IMR-90 (cell line): Measurements from ENCODE around the gene KRTAP20-3. TPM values are rescaled to one million over a fixed set of nuclear protein-coding genes. Genes with fewer than 3 reads are reported as not detected.

ENCODE experiments used
- ATAC-seq: fragments of 200-7000 bp; cut with Tn5 transposase; 2 replicates; pipeline ENCODE4 v1.9.1; 2020; ENCODE audit warnings: low read depth, mild to moderate bottlenecking, moderate library complexity
- BruUV-seq: library from RNA; stranded (reverse); fragments of 400-500 nt; replicated peaks from 2 replicates; lab custom pipeline; 2021; lab: Mats Ljungman, UMichigan
- CTCF ChIA-PET: fragments of 300-600 bp; formaldehyde crosslinking; extraction: SDS; loops from one replicate; lab custom pipeline; 2021; ENCODE audit warnings: antibody characterized with exemption; lab: Yijun Ruan, JAX
- POLR2A ChIA-PET: fragments of 300-600 bp; sonication (Branson Sonifier 250); formaldehyde crosslinking; loops from one replicate; lab custom pipeline; 2022; ENCODE audit warnings: antibody characterized with exemption; ENCODE audit not compliant: unreplicated experiment; lab: Charles Lee
- DNase-seq: peaks from one replicate; pipeline ENCODE4 v3.0.0; 2013
- H2AFZ ChIP-seq: replicated peaks from 2 replicates; pipeline ENCODE3; 2013; ENCODE audit warnings: low read length, mild to moderate bottlenecking; ENCODE audit not compliant: poor library complexity
- H2AK5ac ChIP-seq: 2 replicates; pipeline ENCODE4 v1.6.1; 2013; ENCODE audit warnings: low read depth, low read length, inconsistent platforms
- H2AK9ac ChIP-seq: replicated peaks from 2 replicates; pipeline ENCODE3; 2013; ENCODE audit warnings: mild to moderate bottlenecking, low read depth, low read length, moderate library complexity; ENCODE audit not compliant: poor library complexity
- H2BK120ac ChIP-seq: 2 replicates; pipeline ENCODE4 v1.6.1; 2013; ENCODE audit warnings: low read depth, low read length, inconsistent platforms
- H2BK15ac ChIP-seq: 3 replicates; pipeline ENCODE4 v1.6.1; 2013; ENCODE audit warnings: low read depth, low read length, inconsistent platforms
- H2BK20ac ChIP-seq: 2 replicates; pipeline ENCODE4 v1.6.1; 2013; ENCODE audit warnings: low read depth, mild to moderate bottlenecking, inconsistent platforms, low read length, moderate library complexity
- H2BK5ac ChIP-seq: 2 replicates; pipeline ENCODE4 v1.6.1; 2013; ENCODE audit warnings: mild to moderate bottlenecking, low read depth, low read length, inconsistent platforms; ENCODE audit not compliant: poor library complexity, severe bottlenecking
- H3K14ac ChIP-seq: replicated peaks from 2 replicates; pipeline ENCODE4 v1.6.1; 2013; ENCODE audit warnings: low read depth, low read length, inconsistent platforms
- H3K18ac ChIP-seq: 2 replicates; pipeline ENCODE4 v1.6.1; 2013; ENCODE audit warnings: low read depth, low read length, control low read depth
- H3K23ac ChIP-seq: 2 replicates; pipeline ENCODE4 v1.6.1; 2013; ENCODE audit warnings: low read depth, low read length, inconsistent platforms
- H3K27ac ChIP-seq: 2 replicates; pipeline ENCODE4 v1.5.1; 2013; ENCODE audit warnings: mild to moderate bottlenecking, control low read depth, low read length; ENCODE audit not compliant: insufficient read depth
- H3K27me3 ChIP-seq: 2 replicates; pipeline ENCODE4 v1.6.1; 2013; ENCODE audit warnings: low read length; ENCODE audit not compliant: control insufficient read depth, insufficient read depth
- H3K36me3 ChIP-seq: 2 replicates; pipeline ENCODE4 v1.6.1; 2013; ENCODE audit warnings: low read length, mixed read lengths; ENCODE audit not compliant: control insufficient read depth, insufficient read depth
- H3K4ac ChIP-seq: 2 replicates; pipeline ENCODE4 v1.6.1; 2013; ENCODE audit warnings: low read depth, low read length, inconsistent platforms
- H3K4me1 ChIP-seq: 2 replicates; pipeline ENCODE4 v1.6.1; 2013; ENCODE audit warnings: low read length, mixed read lengths; ENCODE audit not compliant: control insufficient read depth, insufficient read depth
- H3K4me2 ChIP-seq: 2 replicates; pipeline ENCODE4 v1.6.1; 2013; ENCODE audit warnings: low read depth, mild to moderate bottlenecking, control low read depth, low read length, moderate library complexity
- H3K4me3 ChIP-seq: 2 replicates; pipeline ENCODE4 v1.5.1; 2013; ENCODE audit warnings: low read depth, mild to moderate bottlenecking, control low read depth, low read length, moderate library complexity; ENCODE audit not compliant: insufficient read depth
- H3K56ac ChIP-seq: 2 replicates; pipeline ENCODE4 v1.6.1; 2013; ENCODE audit warnings: low read length, inconsistent platforms; ENCODE audit not compliant: insufficient read depth; ENCODE audit errors: extremely low read depth
- H3K79me1 ChIP-seq, 2 experiments: 2 replicates each; pipeline ENCODE4 v1.6.1; 2013; ENCODE audit warnings: low read length in 2 of 2, inconsistent platforms in 1 of 2, low read depth in 1 of 2
- H3K9ac ChIP-seq: 2 replicates; pipeline ENCODE4 v1.6.1; 2013; ENCODE audit warnings: low read depth, low read length, control low read depth
- H3K9me1 ChIP-seq: 2 replicates; pipeline ENCODE4 v1.6.1; 2013; ENCODE audit warnings: low read length, inconsistent platforms; ENCODE audit not compliant: insufficient read depth
- H3K9me3 ChIP-seq: 2 replicates; pipeline ENCODE4 v1.6.1; 2013; ENCODE audit warnings: low read length; ENCODE audit not compliant: control insufficient read depth, insufficient read depth
- H4K20me1 ChIP-seq: 2 replicates; pipeline ENCODE4 v1.6.1; 2013; ENCODE audit warnings: low read length, inconsistent platforms; ENCODE audit not compliant: insufficient read depth
- H4K5ac ChIP-seq: 2 replicates; pipeline ENCODE4 v1.6.1; 2013; ENCODE audit warnings: mild to moderate bottlenecking, low read depth, low read length, control low read depth
- H4K8ac ChIP-seq, 2 experiments: 2 replicates each; pipeline ENCODE4 v1.6.1; 2013; ENCODE audit warnings: low read depth in 2 of 2, low read length in 2 of 2, control low read depth in 1 of 2, inconsistent platforms in 1 of 2
- H4K91ac ChIP-seq: 2 replicates; pipeline ENCODE4 v1.6.1; 2013; ENCODE audit warnings: low read depth, low read length, inconsistent platforms; ENCODE audit not compliant: insufficient read depth
- CEBPB ChIP-seq: IDR thresholded peaks from 2 replicates; pipeline ENCODE4 v1.6.1; 2012; ENCODE audit warnings: low read depth, low read length, improper control_type of control experiment
- CHD1 ChIP-seq: IDR thresholded peaks from 2 replicates; pipeline ENCODE4 v1.6.1; 2012; ENCODE audit warnings: low read depth, low read length, improper control_type of control experiment
- FOS ChIP-seq: fragments of 150-350 bp; IDR thresholded peaks from 2 replicates; pipeline ENCODE4 v1.6.1; 2016; ENCODE audit warnings: low read depth, low read length
- MAFK ChIP-seq: IDR thresholded peaks from 2 replicates; pipeline ENCODE4 v1.6.1; 2012; ENCODE audit warnings: low read depth, low read length, improper control_type of control experiment
- MAZ ChIP-seq: IDR thresholded peaks from 2 replicates; pipeline ENCODE4 v1.6.1; 2012; ENCODE audit warnings: low read depth, mild to moderate bottlenecking, low read length, improper control_type of control experiment, moderate library complexity, borderline replicate concordance
- MXI1 ChIP-seq: IDR thresholded peaks from 2 replicates; pipeline ENCODE4 v1.6.1; 2012; ENCODE audit warnings: low read depth, mild to moderate bottlenecking, low read length, moderate library complexity, borderline replicate concordance
- RAD21 ChIP-seq: IDR thresholded peaks from 2 replicates; pipeline ENCODE4 v1.6.1; 2012; ENCODE audit warnings: low read length, improper control_type of control experiment
- RCOR1 ChIP-seq: IDR thresholded peaks from 2 replicates; pipeline ENCODE4 v1.6.1; 2012; ENCODE audit warnings: mild to moderate bottlenecking, low read length, improper control_type of control experiment; ENCODE audit not compliant: insufficient replicate concordance
- RFX5 ChIP-seq: IDR thresholded peaks from 2 replicates; pipeline ENCODE4 v1.8.0; 2012; ENCODE audit warnings: low read depth, mild to moderate bottlenecking, low read length, moderate library complexity
- SMC3 ChIP-seq: fragments of 150-350 bp; IDR thresholded peaks from 2 replicates; pipeline ENCODE4 v1.6.1; 2016; ENCODE audit warnings: low read depth, mild to moderate bottlenecking, antibody characterized with exemption, low read length, moderate library complexity
- WGBS, 2 experiments: methylation state at CpG; one replicate each; pipeline versions ENCODE4 v1.1.5 to v1.1.7; 2013; ENCODE audit warnings: missing lambda C conversion rate in 2 of 2; ENCODE audit not compliant: insufficient read length in 1 of 2; ENCODE audit errors: extremely low coverage in 2 of 2; 5-methylcytosine and 5-hydroxymethylcytosine counted together
- dilution Hi-C: fragments of 300-500 bp; cut with HindIII; formaldehyde crosslinking; loops from one replicate; pipeline ENCODE4 v1.14.3; 2018; ENCODE audit warnings: low sequenced_read_pairs; ENCODE audit not compliant: unreplicated experiment
- in situ Hi-C: fragments of 300-500 bp; cut with MboI; formaldehyde crosslinking; loops from 3 replicates; pipeline ENCODE4 v1.14.3; 2019; ENCODE audit warnings: low sequenced_read_pairs, inconsistent platforms, mixed read lengths
- intact Hi-C: fragments of 100-400 bp; cut with micrococcal nuclease; formaldehyde crosslinking; loops from 2 replicates; pipeline ENCODE4 v1.10.0; 2022
- polyA plus RNA-seq, 3 experiments: library from polyadenylated mRNA; depleted of rRNA; stranded (reverse); fragments of >200 nt; gene quantifications; 2 replicates each; pipeline ENCODE4 v1.2.3, GENCODE V29; 2012; ENCODE audit warnings: low replicate concordance in 1 of 3
- total RNA-seq: library from RNA; depleted of rRNA; stranded (reverse); fragments of >200 nt; gene quantifications from 2 replicates; pipeline ENCODE4 v1.2.3, GENCODE V29; 2012
- TF ChIP-seq, protein P1 (sequence below): fragments of 150-350 bp; IDR thresholded peaks from 2 replicates; pipeline ENCODE4 v1.6.1; 2016; ENCODE audit warnings: low read depth, mild to moderate bottlenecking, low read length, moderate library complexity, borderline replicate concordance
- TF ChIP-seq, protein P2 (sequence below): conservative IDR thresholded peaks from 2 replicates; pipeline ENCODE4 v1.5.1; 2012; ENCODE audit warnings: mild to moderate bottlenecking, low read depth, low read length, improper control_type of control experiment
- TF ChIP-seq, protein P3 (sequence below): fragments of 150-350 bp; IDR thresholded peaks from 2 replicates; pipeline ENCODE4 v1.6.1; 2017; ENCODE audit warnings: mild to moderate bottlenecking, antibody characterized with exemption, low read length, low read depth

The KRTAP20-3 gene
- total and polyA plus RNA-seq, 2 of the 4 experiments (the other 2 are of a cell fraction): not detected

DNA sequence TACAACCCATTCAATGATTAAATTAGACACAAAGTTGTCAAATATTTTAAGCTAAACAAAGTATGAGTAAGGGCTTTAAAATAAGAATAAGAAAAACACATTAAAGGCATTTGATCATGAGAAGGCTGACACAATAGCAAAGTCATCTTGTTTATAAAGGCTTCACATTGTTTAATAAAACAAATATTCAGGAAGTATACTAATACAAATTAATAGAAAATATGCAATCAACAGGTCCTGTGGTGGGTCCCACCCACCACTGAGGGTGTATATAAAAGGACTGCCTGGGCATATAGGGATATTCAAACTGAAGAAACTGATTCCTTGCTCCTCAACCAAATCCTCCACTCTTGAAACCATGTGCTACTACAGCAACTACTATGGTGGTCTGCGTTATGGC, 7.8 kb upstream of the KRTAP20-3 start, which contains the start of gene KRTAP20-2:
Gene KRTAP20-2 (plus strand): TSS at position 301 of the 400 bp plus-strand sequence. CDS start 58 bp downstream, at position 359.
- peaks cover 16% of the 10 kb centered on the region for H3K9me3 ChIP-seq

More for the DNA sequence above, 7.8 kb upstream of the KRTAP20-3 start, which contains the start of gene KRTAP20-2:
- no peaks in the 10 kb centered on the region for H4K20me1 ChIP-seq
- ChIA-PET CTCF (no interaction called here), POLR2A (no interaction called here)
- no peaks in the 10 kb centered on the region for H3K79me1 ChIP-seq
- H3K23ac ChIP-seq: no peak within 1 kb of the TSS
- no peak within 1 kb of the TSS for H2BK120ac ChIP-seq
- no peaks in the 10 kb centered on the region for H3K9me1 ChIP-seq
- DNase-seq: no peak
- no peak within 1 kb of the TSS for H4K8ac ChIP-seq
- no TSS peak for BruUV-seq
- no peak within 1 kb of the TSS for H4K5ac ChIP-seq
- no peak within 1 kb of the TSS for H2BK15ac ChIP-seq
- no peak within 1 kb of the TSS for H3K4me3 ChIP-seq
- no CpG with 5 or more reads among the region's 1 CpG for WGBS, 2 experiments
- H3K4ac ChIP-seq: no peak within 1 kb of the TSS
- no peaks in the 10 kb centered on the region for H3K36me3 ChIP-seq
- H3K27ac ChIP-seq: no peak within 1 kb of the TSS
- no peak within 1 kb of the TSS for H4K91ac ChIP-seq
- H2AFZ ChIP-seq: no peak within 1 kb of the TSS
- TF ChIP-seq CHD1: no peak
- no peak for TF ChIP-seq MAFK
- no peak for TF ChIP-seq MAZ
- no peak for TF ChIP-seq FOS
- TF ChIP-seq, protein P1, sequence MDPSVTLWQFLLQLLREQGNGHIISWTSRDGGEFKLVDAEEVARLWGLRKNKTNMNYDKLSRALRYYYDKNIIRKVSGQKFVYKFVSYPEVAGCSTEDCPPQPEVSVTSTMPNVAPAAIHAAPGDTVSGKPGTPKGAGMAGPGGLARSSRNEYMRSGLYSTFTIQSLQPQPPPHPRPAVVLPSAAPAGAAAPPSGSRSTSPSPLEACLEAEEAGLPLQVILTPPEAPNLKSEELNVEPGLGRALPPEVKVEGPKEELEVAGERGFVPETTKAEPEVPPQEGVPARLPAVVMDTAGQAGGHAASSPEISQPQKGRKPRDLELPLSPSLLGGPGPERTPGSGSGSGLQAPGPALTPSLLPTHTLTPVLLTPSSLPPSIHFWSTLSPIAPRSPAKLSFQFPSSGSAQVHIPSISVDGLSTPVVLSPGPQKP: no peak
- TF ChIP-seq CEBPB: no peak
- TF ChIP-seq RAD21: no peak
- no peak for TF ChIP-seq RCOR1
- TF ChIP-seq, protein P2, sequence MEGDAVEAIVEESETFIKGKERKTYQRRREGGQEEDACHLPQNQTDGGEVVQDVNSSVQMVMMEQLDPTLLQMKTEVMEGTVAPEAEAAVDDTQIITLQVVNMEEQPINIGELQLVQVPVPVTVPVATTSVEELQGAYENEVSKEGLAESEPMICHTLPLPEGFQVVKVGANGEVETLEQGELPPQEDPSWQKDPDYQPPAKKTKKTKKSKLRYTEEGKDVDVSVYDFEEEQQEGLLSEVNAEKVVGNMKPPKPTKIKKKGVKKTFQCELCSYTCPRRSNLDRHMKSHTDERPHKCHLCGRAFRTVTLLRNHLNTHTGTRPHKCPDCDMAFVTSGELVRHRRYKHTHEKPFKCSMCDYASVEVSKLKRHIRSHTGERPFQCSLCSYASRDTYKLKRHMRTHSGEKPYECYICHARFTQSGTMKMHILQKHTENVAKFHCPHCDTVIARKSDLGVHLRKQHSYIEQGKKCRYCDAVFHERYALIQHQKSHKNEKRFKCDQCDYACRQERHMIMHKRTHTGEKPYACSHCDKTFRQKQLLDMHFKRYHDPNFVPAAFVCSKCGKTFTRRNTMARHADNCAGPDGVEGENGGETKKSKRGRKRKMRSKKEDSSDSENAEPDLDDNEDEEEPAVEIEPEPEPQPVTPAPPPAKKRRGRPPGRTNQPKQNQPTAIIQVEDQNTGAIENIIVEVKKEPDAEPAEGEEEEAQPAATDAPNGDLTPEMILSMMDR: no peak
- no peak for TF ChIP-seq RFX5
- no peak for TF ChIP-seq SMC3
- TF ChIP-seq, protein P3, sequence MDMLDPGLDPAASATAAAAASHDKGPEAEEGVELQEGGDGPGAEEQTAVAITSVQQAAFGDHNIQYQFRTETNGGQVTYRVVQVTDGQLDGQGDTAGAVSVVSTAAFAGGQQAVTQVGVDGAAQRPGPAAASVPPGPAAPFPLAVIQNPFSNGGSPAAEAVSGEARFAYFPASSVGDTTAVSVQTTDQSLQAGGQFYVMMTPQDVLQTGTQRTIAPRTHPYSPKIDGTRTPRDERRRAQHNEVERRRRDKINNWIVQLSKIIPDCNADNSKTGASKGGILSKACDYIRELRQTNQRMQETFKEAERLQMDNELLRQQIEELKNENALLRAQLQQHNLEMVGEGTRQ: no peak
- no peak for TF ChIP-seq MXI1
- H3K9ac ChIP-seq: no peak within 1 kb of the TSS
- H3K18ac ChIP-seq: no peak within 1 kb of the TSS
- in situ Hi-C loops (no loop called here), dilution Hi-C loops (no loop called here), intact Hi-C loops (no loop called here)
- no peak within 1 kb of the TSS for H2BK5ac ChIP-seq
- H2BK20ac ChIP-seq: no peak within 1 kb of the TSS
- ATAC-seq: no peak
- H2AK9ac ChIP-seq: no peak within 1 kb of the TSS
- H3K27me3 ChIP-seq: no peaks in the 10 kb centered on the region
- H2AK5ac ChIP-seq: no peak within 1 kb of the TSS
- H3K56ac ChIP-seq: no peak within 1 kb of the TSS
- no peaks in the 10 kb centered on the region for H3K4me1 ChIP-seq
- H3K4me2 ChIP-seq: no peak within 1 kb of the TSS
- H3K14ac ChIP-seq: no peak within 1 kb of the TSS
